Fibroblast of skin of right quadriceps (primary cell): ENCODE measurements around the gene MSANTD3.
"Not testable (repeated sequence)": the region's sequence is repeated elsewhere in the genome, so short reads cannot be mapped to it uniquely, and the experiment has no call there.

Experiments
- DNase-seq: peaks from one replicate; pipeline ENCODE4 v3.0.0-alpha.2; 2013

The MSANTD3 gene

GRCh38 chr9:100430286-100430940, 3.5 kb downstream of the MSANTD3 start:
- peak; percentile 62 for DNase-seq

- DNase-seq, result no peak
These were observed 4.9 kb downstream of the MSANTD3 start for GRCh38 chr9:100431886-100432285.

GRCh38 chr9:100432736-100433135, 5.8 kb downstream of the MSANTD3 start:
- no peak for DNase-seq

GRCh38 chr9:100436571-100436970, 9.6 kb downstream of the MSANTD3 start:
- DNase-seq, result no peak

GRCh38 chr9:100437860-100438805, 11.2 kb downstream of the MSANTD3 start:
- DNase-seq, result peak; percentile 74

GRCh38 chr9:100440071-100440470, 13.1 kb downstream of the MSANTD3 start:
- no peak for DNase-seq

GRCh38 chr9:100440487-100440886, 13.5 kb downstream of the MSANTD3 start:
- DNase-seq, result not testable (repeated sequence)

GRCh38 chr9:100441911-100442361, 15.0 kb downstream of the MSANTD3 start:
- no peak for DNase-seq

- no peak for DNase-seq
These were observed 17.1 kb downstream of the MSANTD3 start for GRCh38 chr9:100443781-100444768.

- no peak for DNase-seq
These were observed 18.4 kb downstream of the MSANTD3 start for GRCh38 chr9:100445161-100445902.

GRCh38 chr9:100445903-100446549, 19.1 kb downstream of the MSANTD3 start:
- no peak for DNase-seq

- no peak for DNase-seq
These were observed 20.1 kb downstream of the MSANTD3 start for GRCh38 chr9:100447041-100447440.

- no peak for DNase-seq
These were observed 21.3 kb downstream of the MSANTD3 start for GRCh38 chr9:100448266-100448665.

GRCh38 chr9:100449420-100449819, 22.5 kb downstream of the MSANTD3 start:
- no peak for DNase-seq

GRCh38 chr9:100452894-100453293, 26.0 kb downstream of the MSANTD3 start:
- no peak for DNase-seq

GRCh38 chr9:100455470-100455869, 28.5 kb downstream of the MSANTD3 start:
- peak; percentile 34 for DNase-seq

- no peak for DNase-seq
These were observed 30.6 kb downstream of the MSANTD3 start for GRCh38 chr9:100457517-100457916.

GRCh38 chr9:100459963-100460362, 33.0 kb downstream of the MSANTD3 start:
- DNase-seq, result no peak

GRCh38 chr9:100465274-100465673, 38.3 kb downstream of the MSANTD3 start:
- no peak for DNase-seq

GRCh38 chr9:100465761-100466160, 38.8 kb downstream of the MSANTD3 start:
- no peak for DNase-seq

GRCh38 chr9:100466171-100466828, 39.4 kb downstream of the MSANTD3 start:
- no peak for DNase-seq
